GM19467 (cell line): ENCODE measurements around the gene CCDC71.

ENCODE experiments used
- ATAC-seq: cut with Tn5 transposase; IDR thresholded peaks from one replicate; pipeline ENCODE4 v1.9.1; 2021; ENCODE audit warnings: mild to moderate bottlenecking, moderate library complexity; ENCODE audit not compliant: unreplicated experiment

CCDC71 gene

DNA sequence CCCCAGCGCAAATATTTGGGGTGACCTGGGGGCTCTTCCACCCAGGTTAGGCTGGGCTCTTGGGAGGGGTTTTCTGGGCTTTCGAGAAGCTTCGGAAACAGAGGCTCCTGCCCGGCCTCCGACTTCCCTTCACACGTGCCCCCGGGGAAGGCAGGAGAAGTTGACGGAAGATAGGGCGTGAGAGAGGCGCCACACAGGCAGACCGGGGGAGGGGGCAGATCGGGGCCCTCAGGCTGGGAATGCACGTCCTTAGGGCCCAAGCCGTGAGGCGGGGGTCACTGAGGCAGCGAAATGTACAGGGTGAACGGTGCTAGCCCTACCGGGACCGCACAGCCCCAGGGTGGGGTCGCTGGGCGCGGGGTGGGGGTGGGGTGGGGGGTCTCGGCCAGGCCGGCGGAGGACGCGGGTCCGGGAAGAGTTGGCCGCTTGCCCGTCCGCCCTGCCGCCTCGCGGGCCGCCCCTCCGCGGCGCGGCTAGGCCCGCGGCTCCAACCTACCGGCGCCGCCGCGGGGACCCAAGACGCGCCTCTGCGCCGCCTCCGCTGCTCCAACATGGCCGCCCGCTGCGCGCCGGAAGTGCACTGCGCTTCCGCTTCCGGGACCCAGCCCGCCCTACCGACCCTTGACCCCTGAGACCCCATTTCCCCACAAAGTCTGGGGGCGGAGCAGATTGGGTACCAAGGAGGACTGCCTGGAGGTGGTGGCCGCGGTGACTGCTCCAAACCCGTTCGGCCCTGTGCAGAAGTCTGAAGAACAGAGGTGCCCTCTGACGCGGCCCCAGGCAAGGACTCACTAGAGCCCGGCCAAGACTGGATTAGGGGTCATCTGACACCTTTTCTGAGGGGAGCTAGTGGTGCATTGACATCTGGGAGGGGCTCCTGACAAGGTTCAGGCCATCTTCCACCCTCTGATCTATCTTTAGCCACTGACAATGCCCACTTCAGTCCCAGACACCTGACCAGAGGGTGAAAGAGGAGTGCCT lies at the start of gene CCDC71:
Gene CCDC71 (minus strand): TSS at position 561 of the 981 bp plus-strand sequence. CDS start 2,123 bp downstream, outside the sequence.
- peak; percentile 68 for ATAC-seq

- no peak for ATAC-seq
These were observed 47.9 kb upstream of the CCDC71 start for GRCh38 chr3:49213998-49214397.

DNA sequence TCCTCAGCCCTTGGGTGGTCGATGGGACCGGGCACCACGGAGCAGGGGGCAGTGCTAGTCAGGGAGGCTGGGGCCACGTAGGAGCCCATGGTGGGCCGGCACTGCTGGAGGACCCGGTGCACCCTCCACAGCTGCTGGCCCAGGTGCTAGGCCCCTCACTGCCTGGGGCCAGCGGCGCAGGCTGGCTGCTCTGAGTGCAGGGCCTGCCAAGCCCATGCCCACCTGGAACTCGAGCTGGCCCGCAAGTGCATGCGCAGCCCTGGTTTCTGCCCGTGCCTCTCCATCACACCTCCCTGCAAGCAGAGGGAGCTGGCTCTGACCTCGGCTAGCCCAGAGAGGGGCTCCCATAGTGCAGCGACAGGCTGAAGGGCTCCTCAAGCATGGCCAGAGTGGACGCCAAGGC lies 47.4 kb upstream of the CCDC71 start:
- ATAC-seq = no peak

- ATAC-seq = no peak
These were observed 33.8 kb upstream of the CCDC71 start for GRCh38 chr3:49199900-49200281.

DNA sequence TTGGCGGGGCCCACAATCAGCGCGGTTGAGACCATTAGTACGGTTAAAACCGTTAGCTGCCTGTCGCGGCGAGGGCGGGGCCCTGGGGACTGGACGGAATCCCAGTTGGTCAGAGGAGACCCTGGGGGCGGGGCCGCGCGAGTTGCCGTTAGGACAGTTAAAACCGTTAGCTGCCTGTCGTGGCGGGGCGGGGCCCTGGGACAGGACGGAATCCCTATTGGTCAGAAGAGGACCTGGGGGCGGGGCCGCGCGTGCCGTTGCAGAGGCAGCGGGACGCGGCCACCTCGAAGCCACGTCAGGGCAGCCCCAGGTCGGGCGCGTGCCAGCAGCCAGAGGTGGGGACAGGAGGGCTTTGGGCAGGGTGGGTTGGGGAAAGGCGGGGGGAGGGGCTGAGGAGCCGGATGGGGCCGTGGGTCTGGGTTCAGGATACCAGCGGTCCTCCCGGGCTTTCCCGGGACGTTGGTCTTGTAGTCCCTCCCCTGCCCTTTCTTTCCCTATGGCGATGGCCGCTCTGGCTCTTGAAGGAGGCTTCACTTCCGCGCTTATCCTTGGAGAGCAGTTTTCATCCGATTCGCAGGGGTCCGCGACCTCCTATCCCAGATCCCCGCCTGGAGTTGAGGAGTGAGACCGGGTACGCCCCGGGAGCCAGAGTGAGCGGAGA lies 33.2 kb upstream of the CCDC71 start:
- ATAC-seq = no peak

- no peak for ATAC-seq
These were observed 32.6 kb upstream of the CCDC71 start for GRCh38 chr3:49198611-49199230.

DNA sequence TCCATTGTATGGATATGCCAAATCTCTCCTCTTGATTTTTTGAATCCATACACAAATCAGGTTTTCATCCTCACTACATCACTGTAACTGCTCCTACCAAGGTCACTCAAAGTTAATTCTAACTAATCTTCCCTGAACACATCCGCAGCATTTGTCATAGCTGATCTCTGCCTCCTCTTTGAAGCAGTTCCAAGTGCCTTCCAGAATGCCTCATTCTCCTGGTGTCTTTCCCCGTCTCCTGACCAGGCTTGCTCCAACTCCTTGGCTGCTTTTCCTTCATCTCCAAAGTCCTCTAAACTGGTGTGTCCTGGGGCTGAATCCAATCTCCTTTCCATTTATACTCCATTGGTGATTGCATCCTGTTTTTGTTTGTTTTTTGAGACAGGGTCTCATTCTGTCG lies 32.0 kb upstream of the CCDC71 start:
- ATAC-seq = no peak

- no peak for ATAC-seq
These were observed 25.6 kb upstream of the CCDC71 start for GRCh38 chr3:49191741-49192140.

DNA sequence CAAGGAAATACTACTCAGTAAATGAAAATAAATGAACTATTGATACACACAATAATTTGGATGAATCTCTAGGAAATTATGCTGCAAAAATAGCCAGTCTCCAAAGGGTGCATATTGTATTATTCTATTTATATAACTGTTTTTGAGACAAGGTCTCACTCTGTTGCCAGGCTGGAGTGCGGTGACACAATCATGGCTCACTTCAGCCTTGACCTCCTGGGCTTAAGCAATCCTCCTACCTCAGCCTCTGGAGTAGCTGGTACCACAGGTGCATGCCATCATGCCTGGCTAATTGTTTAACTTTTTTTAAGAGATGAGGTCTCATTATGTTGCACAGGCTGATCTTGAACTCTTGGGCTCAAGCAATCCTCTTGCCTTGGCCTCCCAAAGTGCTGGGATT lies 17.7 kb upstream of the CCDC71 start:
- ATAC-seq = no peak

DNA sequence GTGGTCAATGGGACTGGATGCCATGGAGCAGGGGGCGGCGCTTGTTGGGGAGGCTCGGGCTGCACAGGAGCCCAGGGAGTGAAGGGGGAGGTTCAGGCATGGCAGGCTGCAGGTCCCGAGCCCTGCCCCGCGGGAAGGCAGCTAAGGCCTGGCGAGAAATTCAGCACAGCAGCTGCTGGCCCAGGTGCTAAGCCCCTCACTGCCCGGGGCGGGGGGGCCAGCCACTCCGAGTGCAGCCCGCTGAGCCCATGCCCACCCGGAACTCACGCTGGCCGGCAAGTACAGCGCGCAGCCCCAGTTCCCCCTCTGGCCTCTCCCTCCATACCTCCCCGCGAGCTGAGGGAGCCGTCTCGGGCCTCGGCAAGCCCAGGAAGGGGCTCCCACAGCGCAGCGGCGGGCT lies 16.6 kb upstream of the CCDC71 start:
- ATAC-seq = no peak

GRCh38 chr3:49181351-49181750 lies 15.2 kb upstream of the CCDC71 start:
- ATAC-seq = no peak

- no peak for ATAC-seq
These were observed 14.0 kb upstream of the CCDC71 start for GRCh38 chr3:49180116-49180515.

DNA sequence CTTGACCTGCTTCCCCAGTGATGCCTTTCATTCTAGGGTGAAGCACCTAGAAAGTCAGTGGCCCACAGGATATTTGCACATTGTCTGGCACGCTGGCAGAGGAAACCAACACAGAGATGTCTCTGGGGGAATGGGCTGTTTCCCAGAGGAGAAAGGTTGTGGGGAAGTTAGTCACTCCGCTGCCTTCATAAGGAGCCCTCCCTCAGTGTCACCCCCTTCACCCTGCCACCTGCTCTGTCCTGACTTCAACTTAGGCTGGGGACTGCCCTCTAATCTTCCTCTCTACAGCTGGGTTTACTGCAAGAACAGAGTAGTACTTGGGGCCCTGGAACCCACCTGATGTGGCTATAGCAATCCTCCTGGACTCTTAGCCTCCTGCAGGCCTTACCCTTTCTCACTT lies 10.9 kb upstream of the CCDC71 start:
- no peak for ATAC-seq

DNA sequence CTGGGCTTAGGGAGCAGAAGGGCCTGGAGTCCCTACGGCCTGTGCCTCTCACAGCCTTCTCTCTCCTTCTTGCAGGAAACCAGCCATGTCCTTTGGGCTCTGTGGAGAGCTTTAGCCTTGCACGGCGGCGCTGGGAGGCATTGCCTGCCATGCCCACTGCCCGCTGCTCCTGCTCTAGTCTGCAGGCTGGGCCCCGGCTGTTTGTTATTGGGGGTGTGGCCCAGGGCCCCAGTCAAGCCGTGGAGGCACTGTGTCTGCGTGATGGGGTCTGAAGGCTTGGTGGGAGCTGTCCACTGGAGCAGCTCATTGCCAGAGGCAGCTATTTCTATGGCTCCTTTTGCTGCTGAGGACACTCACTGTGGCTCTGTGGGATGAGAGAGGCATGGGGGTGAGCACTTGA lies 9.4 kb upstream of the CCDC71 start:
- no peak for ATAC-seq

DNA sequence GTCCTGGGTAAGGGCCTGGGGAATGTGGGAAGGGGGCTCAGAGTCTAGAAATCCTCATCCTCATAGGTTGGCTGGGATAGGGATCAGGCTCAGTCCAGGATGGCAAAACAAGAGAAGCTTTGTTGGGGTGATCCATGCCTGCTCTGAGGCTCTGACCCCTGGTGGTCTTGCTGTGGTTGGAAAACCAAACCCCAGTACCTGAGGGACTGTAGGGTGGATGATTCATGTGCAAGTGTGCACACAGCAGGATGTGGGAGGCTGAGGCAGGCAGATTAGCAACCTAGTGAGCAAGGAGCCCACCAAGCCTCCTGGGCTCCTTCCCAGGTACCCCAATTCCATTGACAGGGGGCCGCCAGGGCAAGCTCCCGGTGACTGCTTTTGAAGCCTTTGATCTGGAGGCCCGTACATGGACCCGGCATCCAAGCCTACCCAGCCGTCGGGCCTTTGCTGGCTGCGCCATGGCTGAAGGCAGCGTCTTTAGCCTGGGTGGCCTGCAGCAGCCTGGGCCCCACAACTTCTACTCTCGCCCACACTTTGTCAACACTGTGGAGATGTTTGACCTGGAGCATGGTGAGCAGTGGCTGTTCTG lies 8.4 kb upstream of the CCDC71 start:
- no peak for ATAC-seq

GRCh38 chr3:49173792-49174170 lies 7.7 kb upstream of the CCDC71 start:
- no peak for ATAC-seq

DNA sequence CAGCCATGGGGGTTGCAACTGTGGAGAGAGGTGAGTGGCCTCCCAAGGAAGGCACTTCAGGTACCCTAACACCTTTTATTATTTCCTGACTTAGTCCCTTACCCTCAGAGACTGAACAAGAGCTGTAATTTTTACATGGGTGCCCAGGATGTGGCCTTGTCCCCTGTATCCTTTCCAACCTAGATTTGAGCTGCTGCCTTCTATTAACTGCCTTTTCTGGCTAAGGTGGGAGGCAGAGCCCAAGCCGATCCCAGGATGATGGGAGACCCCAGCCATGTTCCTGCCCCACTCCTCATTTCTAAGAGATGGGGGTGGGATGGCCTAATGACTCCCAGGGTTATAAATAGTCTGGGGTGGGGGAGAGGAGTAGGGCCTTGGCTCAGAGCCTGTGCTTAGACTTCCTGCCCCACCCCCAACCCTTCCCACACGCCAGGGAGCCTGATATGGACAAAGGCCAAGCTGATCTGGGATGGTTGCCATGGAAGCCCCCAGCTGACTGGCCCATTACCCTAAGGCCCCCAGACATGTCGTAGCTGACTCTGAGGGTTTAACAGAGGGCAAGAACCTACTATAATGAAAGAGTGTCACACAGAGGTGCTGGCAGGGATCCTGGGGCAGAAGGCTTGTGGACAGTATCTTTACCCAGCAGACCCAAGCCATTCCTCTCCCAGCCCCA lies 7.1 kb upstream of the CCDC71 start:
- ATAC-seq = no peak

- ATAC-seq = no peak
These were observed 6.5 kb upstream of the CCDC71 start for GRCh38 chr3:49172551-49173041.

DNA sequence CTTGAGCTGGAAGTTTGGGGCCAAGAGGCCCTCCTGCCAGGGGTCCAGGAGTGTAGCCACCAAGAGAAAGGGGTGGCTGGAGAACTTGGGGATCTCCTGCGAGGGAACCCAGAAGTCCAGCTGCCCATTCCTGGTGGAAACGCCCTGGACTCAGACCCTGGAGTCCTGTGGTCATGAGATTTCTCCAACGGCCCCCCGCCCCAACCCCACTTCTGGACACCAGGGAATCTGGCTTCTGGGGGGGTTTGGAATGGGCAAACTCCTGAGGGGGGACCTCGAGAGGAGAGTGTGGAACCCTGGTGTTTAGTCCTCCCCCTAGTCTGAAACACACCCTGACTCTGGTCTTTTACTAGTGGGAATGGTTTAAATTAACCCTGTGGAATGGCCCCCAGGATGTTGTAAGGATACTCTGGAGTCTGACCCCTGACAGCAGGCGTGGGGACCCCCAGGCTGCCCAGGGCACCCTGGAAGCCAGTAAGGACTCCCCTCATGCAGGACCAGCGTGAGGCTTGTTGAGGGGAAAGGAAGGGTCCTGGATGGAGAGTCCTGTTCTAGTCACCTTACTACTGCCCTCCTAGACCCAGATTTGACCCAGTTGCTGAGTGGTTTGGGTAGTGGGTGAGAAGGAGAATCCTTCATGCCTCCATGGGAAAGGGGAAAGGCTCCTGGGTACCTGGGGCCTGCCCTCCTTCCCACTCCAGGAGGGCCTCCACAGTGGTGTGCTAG lies 5.8 kb upstream of the CCDC71 start:
- no peak for ATAC-seq
